Embryonic facial prominence (tissue), 1 donor: ENCODE results near the gene POLR3C.
A peak's percentile ranks its signal among the peaks of the same experiment; 100 is the strongest.
"Not testable (repeated sequence)": the region's sequence is repeated elsewhere in the genome, so short reads cannot be mapped to it uniquely, and the experiment has no call there.

Experiments used
- DNase-seq: peaks from one replicate; pipeline ENCODE4 v3.0.0-alpha.2; 2016; ENCODE audit errors: extremely low spot score

The POLR3C gene

DNA sequence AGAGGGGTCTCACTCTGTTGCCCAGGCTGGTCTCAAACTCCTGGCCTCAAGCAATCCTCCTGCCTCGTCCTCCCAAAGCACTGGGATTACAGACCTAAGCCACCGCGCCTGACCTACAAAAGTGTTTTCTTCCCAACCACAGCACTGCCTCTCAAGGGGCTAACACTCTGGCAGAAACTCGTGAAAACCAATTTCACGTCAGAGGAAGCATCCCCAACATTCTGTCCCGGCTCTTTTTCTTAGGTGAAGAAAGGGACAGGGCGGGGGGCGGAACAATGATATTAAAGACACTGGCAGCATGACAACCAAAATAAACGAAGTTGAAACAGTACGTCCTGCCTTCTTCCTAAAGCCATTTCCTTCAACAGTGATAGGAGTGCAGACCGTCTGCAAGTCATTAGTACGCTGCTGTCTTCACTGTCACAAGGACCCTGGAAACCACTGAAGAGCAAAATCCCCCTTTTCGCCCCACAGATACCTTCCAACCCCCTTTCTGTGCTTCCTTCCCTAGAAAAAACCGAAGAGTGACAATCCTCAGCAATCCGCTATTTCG, 1.1 kb upstream of the POLR3C start:
- not testable (repeated sequence) for DNase-seq

DNA sequence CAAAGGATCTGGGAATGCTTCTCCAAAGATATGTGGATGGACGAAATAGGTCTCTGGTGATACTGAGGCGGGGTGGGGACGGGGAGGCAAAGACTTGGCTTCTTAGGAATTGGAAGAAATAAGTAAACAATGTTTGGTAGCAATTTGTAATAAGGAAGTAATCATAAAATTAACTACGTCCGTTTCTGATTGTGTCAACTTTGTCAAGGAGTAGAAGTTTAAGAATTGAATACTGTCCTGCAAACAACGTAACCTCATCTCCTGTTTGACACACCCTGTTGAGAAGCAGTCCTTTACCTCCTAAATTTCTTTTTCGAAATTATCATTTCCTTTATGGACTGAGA, 471 bp downstream of the POLR3C start:
- DNase-seq = no peak

DNA sequence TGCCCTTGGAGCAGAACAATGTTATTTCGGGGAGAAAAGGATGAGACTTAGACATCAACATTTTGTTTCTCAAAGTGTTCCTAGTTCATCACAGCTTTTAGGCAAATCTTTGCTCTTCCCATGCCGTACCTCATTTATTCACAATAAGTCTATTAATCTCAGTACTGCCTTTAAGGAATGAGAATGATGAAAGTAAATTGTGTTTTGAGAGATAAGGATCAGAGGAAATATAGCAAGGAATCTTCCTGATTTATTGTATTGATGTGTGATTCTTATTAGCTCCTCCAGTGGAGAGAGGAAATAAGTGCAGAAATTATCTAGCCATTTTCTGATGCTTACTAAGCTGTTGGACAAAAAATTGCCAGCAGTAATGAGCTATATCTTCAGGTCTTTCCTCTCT, 2.0 kb downstream of the POLR3C start:
- no peak for DNase-seq

DNA sequence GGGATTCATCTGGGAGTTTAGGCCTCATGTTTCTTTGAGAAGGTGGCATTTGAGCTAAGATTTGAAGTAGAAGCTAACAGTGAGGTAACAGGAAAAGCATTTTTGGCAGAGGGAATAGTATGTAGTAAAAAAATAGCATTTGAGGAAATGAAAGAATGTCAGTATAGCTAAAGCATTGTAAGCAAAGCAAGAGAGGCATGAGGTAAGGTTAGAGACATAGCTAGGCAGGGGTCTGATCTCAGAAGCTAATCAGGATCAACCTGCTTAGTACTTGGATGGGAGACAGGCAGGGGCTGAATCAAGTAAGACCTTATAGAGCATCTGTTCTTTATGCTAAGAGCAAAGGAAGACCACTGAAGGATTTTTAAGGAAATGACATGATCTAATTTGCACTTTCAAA, 4.0 kb downstream of the POLR3C start:
- DNase-seq = no peak

DNA sequence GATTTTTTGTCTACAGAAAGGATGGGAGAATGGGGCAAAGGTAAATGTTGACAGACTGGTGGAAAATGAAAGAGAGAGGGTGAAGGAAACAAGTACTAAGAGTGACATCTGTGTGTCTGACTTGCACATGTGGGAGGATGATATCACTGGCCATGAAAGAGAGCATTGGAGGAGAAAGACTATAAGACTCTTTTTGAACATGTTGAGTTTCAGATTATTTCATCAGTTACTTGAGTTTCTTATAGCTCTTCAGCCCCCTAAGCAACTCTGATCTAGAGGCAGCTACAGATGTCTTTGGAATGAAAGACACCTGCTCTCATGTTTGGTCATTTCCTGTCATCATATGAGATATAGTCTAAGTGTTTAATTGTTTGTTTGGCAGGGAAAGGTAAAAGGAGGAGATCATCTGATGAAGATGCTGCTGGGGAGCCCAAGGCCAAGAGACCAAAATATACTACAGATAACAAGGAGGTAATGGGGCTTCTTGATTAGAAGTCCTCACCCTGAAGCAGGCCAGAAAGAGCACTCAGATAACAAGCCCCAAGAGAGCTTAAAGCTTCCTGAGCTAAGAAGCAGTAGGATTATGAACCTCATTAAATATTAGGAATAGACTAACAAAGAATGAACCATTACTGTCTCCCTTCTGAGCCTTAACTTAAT, 4.5 kb downstream of the POLR3C start:
- DNase-seq = no peak

DNA sequence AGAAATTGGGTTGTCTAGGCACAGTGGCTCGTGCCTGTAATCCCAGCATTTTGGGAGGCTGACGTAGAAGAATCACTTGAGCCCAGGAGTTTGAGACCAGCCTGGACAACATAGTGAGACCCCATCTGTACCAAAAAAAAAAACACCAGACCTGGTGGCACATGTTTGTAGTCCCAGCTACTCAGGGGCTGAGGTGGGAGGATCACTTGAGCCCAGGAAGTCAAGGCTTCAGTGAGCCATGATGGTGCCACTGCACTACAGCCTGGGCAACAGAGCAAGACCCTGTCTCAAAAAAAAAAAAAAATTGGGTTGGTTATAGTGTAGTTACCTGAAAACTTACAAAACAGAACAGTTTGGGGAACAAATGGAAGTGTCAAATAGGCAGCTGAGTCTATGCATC, 6.8 kb downstream of the POLR3C start:
- not testable (repeated sequence) for DNase-seq

DNA sequence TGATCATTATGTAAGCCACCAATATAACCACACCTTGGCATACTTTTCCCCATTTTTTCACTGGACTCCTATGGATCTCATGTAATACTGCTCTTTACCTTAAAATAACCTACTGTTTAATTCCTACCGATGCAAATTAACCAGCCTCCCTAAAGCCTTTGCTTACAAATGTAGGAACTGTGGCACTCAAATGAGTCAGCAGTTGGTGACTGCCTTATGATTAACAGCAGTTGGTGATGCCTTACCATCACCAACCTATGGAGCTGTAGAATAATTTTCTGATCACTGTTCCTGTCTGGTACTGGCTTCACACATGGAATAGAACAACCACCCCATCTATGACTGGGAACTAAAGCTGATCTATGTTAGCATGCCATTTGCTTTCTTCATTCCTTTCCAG, 13.7 kb downstream of the POLR3C start:
- no peak for DNase-seq

DNA sequence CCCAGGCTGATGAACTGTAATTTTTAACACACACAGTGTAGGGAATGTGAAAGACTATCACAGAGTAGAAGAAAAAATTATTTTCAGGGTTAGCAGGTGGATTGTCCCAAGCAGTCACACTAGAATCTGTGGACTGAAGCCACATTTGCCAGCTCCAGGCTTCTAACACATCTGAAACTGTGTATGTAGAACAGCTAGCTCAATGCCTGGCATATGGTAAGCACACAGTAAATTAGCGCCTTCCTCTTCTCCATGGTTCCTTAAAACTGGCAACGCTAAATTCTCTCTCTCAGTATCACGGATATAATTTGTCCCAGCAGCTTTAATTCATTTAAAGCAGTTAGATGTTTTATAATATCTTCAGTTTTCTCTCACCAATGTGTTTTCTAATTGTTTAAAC, 19.0 kb downstream of the POLR3C start:
- DNase-seq = no peak

DNA sequence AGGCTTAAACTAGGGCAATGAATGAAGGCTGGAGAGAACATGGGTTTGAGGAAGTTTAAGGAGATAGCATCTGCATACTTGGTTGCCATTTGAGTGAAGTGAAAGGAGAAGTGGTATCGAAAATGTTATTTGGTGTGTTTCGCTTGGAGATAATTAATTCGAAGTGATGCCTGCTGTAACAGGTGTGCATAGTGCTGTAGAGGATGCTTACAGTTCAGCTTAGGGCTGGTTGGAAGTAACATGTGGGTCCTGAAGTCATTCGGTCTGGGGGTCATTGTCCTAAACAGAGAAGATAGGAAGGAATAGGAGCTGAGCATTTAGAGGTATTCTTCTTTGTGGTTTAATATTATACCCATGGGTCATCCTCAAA, 21.1 kb downstream of the POLR3C start:
- DNase-seq = no peak

DNA sequence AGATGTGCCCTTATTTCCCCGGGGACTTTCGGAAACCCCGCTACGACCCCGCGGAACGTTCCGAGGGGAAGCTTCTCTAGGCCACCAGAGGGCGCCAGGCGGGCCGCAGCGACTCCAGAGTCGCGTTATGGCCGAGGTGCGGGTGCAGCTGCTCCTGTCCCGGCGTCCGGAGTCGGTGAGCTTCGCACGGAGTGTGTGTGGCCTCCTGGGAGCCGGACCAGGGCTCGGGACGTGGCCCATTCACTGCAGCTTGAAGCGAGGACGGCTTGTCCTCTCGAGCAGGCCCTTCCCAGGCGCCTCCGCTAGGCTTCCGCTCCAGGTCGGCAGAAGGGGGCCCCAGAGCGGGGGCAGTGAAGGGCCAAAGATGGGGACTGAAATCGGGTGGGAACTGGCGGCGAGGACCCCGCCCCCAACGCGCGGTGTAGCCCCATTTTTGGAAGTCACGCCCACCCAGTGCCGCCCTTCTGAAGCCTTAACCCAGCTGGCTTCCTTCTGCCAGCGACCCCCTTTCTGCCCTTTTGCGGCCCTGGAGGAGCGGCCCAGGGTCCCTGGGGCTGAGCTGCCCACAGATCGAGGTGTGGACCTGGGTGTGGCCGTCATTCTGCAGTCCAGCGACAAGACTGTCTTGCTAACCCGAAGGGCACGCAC, 21.6 kb downstream of the POLR3C start, which contains the start of gene NUDT17:
Gene NUDT17 (plus strand): TSS at position 117 of the 648 bp plus-strand sequence. CDS start 11 bp downstream, at position 128.
- peak; percentile 38 for DNase-seq

DNA sequence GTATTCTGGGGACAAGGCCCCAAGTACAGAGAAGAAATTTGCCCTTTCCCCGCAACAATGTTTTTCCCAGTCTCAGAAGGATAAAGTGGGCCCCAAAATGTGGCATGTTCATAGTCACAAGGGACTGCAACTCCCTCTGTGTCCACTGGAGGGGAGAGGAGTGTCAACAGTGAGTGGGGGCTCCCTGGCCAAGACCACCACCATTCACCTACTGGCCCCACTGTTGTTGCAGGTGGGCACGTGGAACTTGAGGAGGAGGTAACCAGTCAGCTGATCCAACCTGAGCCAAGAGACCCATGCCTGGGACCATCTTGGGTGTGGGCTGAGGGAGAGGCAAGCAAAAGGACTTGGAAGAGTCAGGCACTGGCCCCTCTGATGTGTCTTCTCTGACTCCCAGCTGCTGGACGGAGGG, 22.2 kb downstream of the POLR3C start:
- DNase-seq = no peak

DNA sequence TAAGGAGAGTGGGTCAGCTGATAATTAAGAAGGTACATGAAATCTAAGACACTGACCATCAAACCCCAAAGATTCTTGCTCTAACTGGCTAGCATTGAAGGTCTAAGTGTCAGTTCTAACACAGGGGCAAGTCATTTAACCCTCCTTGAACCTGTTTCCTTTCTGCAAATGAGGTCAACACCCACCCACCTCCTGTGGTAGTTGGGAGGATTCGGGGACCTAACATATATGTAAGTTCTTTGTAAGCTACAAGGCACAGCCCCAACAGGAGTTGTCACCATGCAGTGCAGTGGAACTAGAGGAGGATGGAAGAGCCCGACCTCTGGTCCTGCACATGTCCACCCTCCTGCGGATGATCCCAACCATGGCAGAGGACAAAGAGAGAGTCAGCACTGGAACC, 23.8 kb downstream of the POLR3C start:
- no peak for DNase-seq

DNA sequence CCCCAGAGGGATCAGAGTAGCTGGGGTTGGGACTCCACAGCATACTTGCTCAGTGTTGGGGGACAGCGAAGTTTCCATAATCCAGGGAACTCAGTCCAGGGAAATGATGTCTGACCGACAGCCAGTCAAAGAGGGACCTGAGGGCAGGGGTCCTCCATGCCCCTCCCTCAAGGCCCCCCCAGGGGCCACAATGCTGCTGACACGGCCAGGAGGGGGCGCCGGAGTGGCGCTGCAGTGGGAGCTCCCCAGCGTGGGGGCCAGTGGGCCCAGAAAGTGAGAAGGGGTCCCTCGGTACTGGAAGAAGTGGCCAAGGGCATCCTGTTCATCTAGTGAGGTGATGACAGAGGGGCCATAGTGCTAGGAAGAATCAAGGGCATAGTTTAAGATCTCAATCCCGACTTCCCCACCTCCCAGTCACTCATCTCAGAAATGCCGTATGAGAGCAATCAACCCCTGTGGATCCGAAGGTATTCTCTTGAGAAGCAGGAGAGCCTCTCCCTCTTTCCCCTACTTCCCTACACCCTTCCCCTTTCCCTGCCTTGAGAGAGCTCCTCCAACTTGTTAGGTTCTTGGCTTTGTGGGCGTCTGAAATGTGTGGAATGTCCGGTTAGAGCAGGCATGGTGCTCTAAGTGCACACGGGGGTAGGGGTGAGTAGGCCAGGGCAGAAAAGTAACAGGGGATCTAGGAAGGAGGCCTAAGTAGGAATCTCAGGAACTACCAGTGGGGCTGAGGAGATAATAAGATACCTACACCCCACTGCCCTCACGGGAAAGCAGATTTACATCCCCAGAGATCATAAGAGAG, 25.6 kb downstream of the POLR3C start:
- no peak for DNase-seq

DNA sequence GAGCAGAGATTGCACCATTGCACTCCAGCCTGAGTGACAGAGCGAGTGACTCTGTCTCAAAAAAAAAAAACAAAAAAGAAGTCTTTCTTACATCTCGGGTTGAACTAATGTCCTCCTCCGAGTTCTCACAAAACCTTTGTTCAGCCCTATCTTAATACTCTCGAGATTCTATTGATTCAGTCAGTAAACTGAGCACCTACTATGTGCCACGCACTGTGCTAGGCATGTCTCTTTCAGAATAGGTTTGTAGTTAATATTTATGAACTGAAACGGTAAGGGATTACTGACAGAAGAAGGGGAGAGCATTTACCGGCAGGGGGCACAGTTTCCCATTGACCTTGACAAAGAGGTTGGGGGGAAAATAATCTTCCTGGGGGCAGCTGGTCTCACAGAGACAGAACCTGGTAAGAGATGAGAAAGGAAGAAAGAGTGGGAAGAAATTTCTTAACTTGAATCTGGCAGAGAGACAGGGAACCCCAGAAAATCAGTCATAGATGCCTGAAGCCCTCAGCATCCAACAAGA, 31.5 kb downstream of the POLR3C start:
- DNase-seq = no peak

DNA sequence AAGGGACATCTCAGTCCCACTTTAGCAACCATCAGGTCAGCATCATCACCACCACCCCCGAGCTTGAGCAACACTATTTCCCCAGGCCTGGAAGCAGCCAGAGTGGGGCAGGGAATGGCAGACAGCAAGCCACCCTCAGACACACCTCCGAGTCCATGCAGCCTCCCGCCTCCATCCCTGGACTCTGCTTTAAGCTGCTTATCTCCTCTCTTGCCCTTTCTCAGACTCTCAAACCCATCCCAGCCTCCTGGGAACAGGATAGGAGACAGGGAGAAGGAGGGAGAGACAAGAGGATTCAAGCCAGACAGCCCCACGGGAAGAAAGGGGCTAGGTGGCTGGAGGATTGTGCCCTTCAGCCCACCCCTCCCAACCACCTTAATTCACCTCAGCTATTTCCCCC, 33.2 kb downstream of the POLR3C start:
- no peak for DNase-seq

DNA sequence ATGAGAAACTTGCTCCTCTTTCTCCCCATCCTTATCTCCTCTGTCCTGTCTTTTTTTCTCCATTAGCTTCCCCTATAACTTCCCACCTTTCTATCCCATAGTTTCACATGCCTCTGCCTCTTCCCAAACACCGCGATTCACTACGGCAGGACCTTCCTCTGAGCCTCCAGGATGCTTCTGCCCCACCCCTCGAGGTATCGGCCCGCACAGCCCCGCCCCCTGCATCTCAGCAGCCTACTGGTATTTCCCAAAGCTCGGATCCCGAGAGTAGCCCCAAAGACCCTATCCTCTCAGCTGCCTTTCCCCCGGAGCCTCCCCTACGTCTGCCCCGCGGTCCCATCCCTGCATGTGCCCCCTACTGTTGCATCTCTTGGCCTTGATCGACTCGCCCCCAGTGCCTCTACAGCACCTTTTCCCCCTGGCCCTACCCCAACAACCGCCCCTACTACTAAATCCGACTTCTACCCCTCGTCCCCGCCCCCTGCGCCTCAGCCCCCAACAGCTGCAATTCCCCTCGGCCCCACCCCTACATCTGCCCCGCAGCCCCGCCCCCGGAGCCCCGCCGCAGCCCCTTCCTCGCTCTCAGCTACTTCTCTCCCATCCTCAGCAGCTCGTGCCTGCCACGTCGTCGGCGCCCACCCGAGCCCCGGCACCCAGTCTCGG, 34.4 kb downstream of the POLR3C start:
- DNase-seq = no peak

DNA sequence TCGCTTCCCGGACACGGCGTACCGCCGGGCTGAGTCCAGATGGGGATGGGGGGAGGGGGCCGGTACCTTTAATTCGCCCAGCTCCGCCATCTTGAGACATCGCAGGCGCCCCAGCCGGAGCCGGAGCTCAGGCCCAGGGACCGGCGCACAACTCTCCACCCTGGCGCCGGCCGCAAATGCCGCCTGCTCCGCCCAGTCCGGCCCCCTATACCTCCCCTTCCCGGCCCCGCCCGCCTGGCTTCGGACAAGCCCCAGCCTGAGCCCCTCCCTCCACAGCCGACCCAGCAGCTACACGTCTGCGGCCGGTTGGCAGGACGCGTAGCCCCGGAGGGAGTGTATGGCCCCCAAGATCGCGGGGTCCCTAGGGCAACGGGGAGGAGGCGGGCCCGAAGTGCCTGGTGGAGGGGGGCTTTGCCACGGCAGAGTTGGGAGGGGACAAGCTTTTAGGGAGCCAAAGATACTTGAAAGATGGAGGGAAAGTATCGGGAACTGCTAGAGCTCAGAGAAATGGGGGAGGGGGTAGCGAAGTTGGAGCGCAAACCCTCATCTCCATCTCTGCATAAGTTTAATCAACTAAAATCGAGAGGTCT, 35.0 kb downstream of the POLR3C start, which contains the start of gene PIAS3:
Gene PIAS3 (minus strand): TSS at position 181 of the 590 bp plus-strand sequence. CDS start 91 bp downstream, at position 90.
- DNase-seq = peak; percentile 87

DNA sequence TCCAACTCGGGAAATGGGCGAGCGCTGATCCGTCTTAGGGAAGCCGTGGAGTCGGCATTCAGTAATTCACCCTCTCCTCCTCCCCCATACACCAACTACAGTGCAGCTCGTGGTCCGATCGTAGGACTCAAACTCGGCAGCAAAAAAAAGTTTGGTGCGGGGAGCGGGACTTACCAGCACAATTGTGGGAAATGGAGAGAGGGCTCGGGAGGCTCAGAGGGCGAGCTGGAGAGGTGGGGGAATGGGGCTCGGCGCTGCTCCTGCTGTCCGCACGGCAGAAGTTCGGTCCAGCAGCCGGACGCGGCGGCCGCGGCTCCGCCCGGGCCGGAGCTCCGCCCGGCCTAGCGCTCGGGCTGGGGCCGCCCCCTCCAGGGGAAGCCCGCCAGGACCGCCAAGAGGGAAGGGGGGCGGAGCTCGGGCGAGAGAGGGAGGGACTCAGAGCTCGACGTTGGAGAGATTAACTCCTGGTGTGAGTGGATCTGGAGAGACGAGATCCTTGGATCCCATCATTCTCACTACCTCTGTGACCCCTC, 35.6 kb downstream of the POLR3C start:
- peak; percentile 84 for DNase-seq

DNA sequence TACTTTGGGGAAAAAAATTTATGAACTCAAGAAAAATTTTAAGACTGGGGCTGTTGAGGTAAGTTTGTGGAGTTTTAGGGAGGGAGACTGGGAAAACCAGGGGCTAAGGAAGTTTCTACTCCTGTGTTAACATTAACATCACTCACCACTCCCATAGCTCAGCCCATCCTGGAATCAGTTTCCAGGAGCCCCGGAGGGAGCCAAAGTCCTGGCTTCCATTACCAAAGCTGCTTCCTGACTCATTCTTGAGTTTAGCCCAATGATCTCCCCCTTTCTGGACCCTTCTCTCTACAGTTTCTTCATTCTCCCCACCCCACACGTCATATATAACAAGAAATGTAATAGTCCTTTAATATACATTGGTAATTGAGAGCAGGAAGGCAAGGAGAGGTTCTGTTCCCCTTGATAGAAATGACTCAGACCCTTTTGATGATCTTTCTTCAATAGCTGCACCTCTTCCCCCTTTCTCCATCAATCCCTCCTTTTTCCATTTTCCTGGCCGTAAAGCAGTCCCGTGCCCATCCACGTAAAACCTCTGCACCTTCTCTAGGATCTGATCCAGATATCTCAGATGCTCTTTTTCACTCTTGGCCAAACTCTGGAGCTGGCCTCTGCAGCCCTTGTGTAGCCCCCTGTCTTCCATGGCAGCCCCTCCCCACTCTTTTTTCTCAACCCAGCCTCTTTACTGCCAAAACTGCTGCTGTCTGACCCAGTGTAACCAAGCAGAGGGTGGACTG, 39.5 kb downstream of the POLR3C start:
- no peak for DNase-seq

DNA sequence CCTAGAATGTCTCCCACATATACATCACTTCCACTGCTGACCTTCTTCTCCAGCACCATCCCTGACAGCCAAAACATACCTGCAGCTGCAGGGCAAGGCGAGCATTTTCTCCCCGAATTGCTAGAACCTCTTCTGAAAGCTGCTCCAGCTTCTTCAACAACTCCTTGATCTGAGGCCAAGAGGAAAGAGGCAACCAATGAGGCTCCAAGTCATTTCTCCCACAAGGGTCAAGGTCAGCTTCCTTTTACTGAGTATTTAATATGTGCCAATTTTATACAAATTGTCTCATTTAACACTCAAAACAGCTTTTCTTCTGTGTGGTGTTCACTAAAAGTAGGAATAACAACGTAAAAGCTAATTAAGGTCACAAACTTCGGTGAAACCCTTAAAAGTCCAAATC, 44.2 kb downstream of the POLR3C start:
- DNase-seq = no peak
